Measurements from ENCODE around the gene ESD. TPM values are rescaled to one million over a fixed set of nuclear protein-coding genes. Genes with fewer than 3 reads are reported as not detected.

ESD gene
- total RNA-seq, 1 experiment from 2014 or later: 78.8 TPM

DNA sequence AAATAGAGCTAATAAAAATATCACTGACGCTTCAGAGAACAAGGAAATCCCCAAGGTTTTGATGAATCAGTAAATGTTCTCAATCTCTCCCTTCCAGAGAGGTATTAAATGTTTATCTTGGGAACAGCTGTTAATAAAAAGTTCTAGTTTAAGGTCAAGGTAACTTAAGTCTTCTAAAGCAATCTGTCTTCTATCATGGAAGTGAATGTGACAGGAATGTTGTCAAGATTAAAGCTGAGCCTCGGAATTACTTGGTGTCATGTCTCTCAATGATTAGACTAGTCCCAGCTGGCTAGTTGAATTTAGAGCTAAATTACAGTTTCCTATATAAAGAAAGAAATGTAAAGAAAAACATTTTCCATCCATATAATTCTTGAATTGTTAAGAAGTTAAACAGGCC lies 23.4 kb downstream of the ESD start:
- no peak overlapping the region for H4K5ac ChIP-seq (ENCODE audit: insufficient read length, low read depth, low read length)
- H2BK5ac ChIP-seq (ENCODE audit: insufficient read length, low read length): no peak overlapping the region
- no peak overlapping the region for H3K9ac ChIP-seq (ENCODE audit: extremely low read depth, insufficient read length, low read length)
- H3K27ac ChIP-seq (ENCODE audit: insufficient read length, low read depth, low read length): no peak overlapping the region
- no peak overlapping the region for H2BK15ac ChIP-seq (ENCODE audit: low read depth, low read length)
- H2BK120ac ChIP-seq (ENCODE audit: low read depth, low read length, poor library complexity, severe bottlenecking): no peak overlapping the region
- TF ChIP-seq, protein P1, sequence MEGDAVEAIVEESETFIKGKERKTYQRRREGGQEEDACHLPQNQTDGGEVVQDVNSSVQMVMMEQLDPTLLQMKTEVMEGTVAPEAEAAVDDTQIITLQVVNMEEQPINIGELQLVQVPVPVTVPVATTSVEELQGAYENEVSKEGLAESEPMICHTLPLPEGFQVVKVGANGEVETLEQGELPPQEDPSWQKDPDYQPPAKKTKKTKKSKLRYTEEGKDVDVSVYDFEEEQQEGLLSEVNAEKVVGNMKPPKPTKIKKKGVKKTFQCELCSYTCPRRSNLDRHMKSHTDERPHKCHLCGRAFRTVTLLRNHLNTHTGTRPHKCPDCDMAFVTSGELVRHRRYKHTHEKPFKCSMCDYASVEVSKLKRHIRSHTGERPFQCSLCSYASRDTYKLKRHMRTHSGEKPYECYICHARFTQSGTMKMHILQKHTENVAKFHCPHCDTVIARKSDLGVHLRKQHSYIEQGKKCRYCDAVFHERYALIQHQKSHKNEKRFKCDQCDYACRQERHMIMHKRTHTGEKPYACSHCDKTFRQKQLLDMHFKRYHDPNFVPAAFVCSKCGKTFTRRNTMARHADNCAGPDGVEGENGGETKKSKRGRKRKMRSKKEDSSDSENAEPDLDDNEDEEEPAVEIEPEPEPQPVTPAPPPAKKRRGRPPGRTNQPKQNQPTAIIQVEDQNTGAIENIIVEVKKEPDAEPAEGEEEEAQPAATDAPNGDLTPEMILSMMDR (conservative IDR thresholded peaks at IDR 0.05): no peak
- H3K4ac ChIP-seq (ENCODE audit: low read depth, low read length): no peak overlapping the region
- Mint-ChIP-seq H3K9me3 (no peaks in the 10 kb centered on the region; a peak in 3 of 5 replicates), H3K4me1 (peaks cover 3 to 10% of the 10 kb centered on the region in 2 experiments), H3K27ac (no peak overlapping the region), H3K36me3 (ENCODE audit: insufficient read depth in 1 of 3, low read depth in 3 of 3) (peaks cover 14 to 60% (median 48%) of the 10 kb centered on the region in 3 experiments; a peak in 6 of 7 replicates), H3K27me3 (ENCODE audit: low read depth) (no peaks in the 10 kb centered on the region), H3K4me3 (no peak overlapping the region)
- H2BK20ac ChIP-seq (ENCODE audit: low read depth, low read length, poor library complexity, severe bottlenecking): no peak overlapping the region
- no peaks in the 10 kb centered on the region for H4K20me1 ChIP-seq (ENCODE audit: control insufficient read depth, insufficient read depth, insufficient read length)
- no peak overlapping the region for H2AFZ ChIP-seq (ENCODE audit: low read length)
- no peak overlapping the region for H3K56ac ChIP-seq (ENCODE audit: insufficient read length, low read depth, low read length)
- no peak overlapping the region for H2AK5ac ChIP-seq (ENCODE audit: insufficient read length, low read length)
- H3T11ph ChIP-seq (ENCODE audit: low read length): no peak overlapping the region
- WGBS (ENCODE audit: extremely low coverage, insufficient read length, low lambda C conversion rate): no CpG with 5 or more reads among the region's 2 CpGs
- no peaks in the 10 kb centered on the region for H3K79me1 ChIP-seq (ENCODE audit: insufficient read depth, low read depth, low read length, poor library complexity, severe bottlenecking)
- no peaks in the 10 kb centered on the region for H3K27me3 ChIP-seq (ENCODE audit: insufficient read depth, low read length)
- H3K14ac ChIP-seq (ENCODE audit: insufficient read depth, low read length): no peak overlapping the region
- no peaks in the 10 kb centered on the region for H3K4me1 ChIP-seq (ENCODE audit: insufficient read depth, low read length)
- H2BK12ac ChIP-seq (ENCODE audit: insufficient read length, low read depth, low read length): no peak overlapping the region
- no peak overlapping the region for H3K18ac ChIP-seq (ENCODE audit: insufficient read length, low read depth, low read length)
- H3K4me2 ChIP-seq (ENCODE audit: insufficient read depth, insufficient read length, low read length): no peak overlapping the region
- no peaks in the 10 kb centered on the region for H3K9me3 ChIP-seq (ENCODE audit: control insufficient read depth, low read depth, low read length)
- H3K23ac ChIP-seq (ENCODE audit: insufficient read length, low read depth, low read length): no peak overlapping the region
- DNase-seq: no peak
- no peaks in the 10 kb centered on the region for H3K23me2 ChIP-seq (ENCODE audit: insufficient read length, low read depth, low read length, poor library complexity, severe bottlenecking)
- no peak overlapping the region for H4K91ac ChIP-seq (ENCODE audit: insufficient read length, low read depth, low read length)
- no peaks in the 10 kb centered on the region for H3K79me2 ChIP-seq (ENCODE audit: insufficient read depth, low read length)
- no peak overlapping the region for H4K8ac ChIP-seq (replicated peaks; ENCODE audit: insufficient read length, low read depth, low read length)
